Endothelial cell of umbilical vein (primary cell): ENCODE data around the gene DDX39A. TPM values are rescaled to one million over a fixed set of nuclear protein-coding genes. Genes with fewer than 3 reads are reported as not detected.

Source experiments
- BruUV-seq: library from RNA; stranded (reverse); fragments of 400-500 nt; replicated peaks from 2 replicates; lab custom pipeline; 2021; lab: Mats Ljungman, UMichigan
- CTCF ChIA-PET: fragments of 300-600, 350-600 bp; sonication (Branson Sonifier 250); formaldehyde crosslinking; loops from one replicate; lab custom pipeline; 2021; ENCODE audit warnings: antibody characterized with exemption, inconsistent platforms; lab: Charles Lee
- POLR2A ChIA-PET: fragments of 300-600, 350-600 bp; sonication (Branson Sonifier 250); formaldehyde crosslinking; loops from one replicate; lab custom pipeline; 2021; ENCODE audit warnings: antibody characterized with exemption, inconsistent platforms; lab: Charles Lee
- DNase-seq: peaks from one replicate; pipeline ENCODE4 v3.0.0-alpha.2; 2011; ENCODE audit warnings: low read depth, low spot score
- FAIRE-seq: peaks from 2 replicates; lab custom pipeline; 2011; peaks lifted over from hg19 to GRCh38; lab: Jason Lieb, UNC
- H2AFZ ChIP-seq: 2 replicates; pipeline ENCODE4 v1.6.0; 2012; ENCODE audit warnings: low read depth, low read length, control low read depth, inconsistent platforms
- H3K27ac ChIP-seq: 2 replicates; pipeline ENCODE4 v1.5.1; 2011; ENCODE audit warnings: low read depth, mild to moderate bottlenecking, control low read depth, low read length, moderate library complexity; ENCODE audit not compliant: insufficient read depth
- H3K27me3 ChIP-seq, 2 experiments: 2 replicates each; pipeline versions ENCODE4 v1.6.0 to v1.6.1; 2011; ENCODE audit warnings: low read length in 2 of 2, mixed read lengths in 1 of 2; ENCODE audit not compliant: control insufficient read depth in 2 of 2, insufficient read depth in 2 of 2
- H3K36me3 ChIP-seq, 2 experiments: 2 replicates in 1 of 2; 3 replicates in 1 of 2; pipeline ENCODE4 v1.5.1; 2011; ENCODE audit warnings: low read length in 2 of 2, mild to moderate bottlenecking in 1 of 2, moderate library complexity in 1 of 2; ENCODE audit not compliant: control insufficient read depth in 2 of 2, insufficient read depth in 2 of 2; ENCODE audit errors: extremely low read depth in 1 of 2
- H3K4me1 ChIP-seq: 3 replicates; pipeline ENCODE4 v1.5.1; 2011; ENCODE audit warnings: mild to moderate bottlenecking, low read length; ENCODE audit not compliant: control insufficient read depth, insufficient read depth; ENCODE audit errors: extremely low read depth
- H3K4me2 ChIP-seq: 2 replicates; pipeline ENCODE4 v1.6.1; 2011; ENCODE audit warnings: low read length, control low read depth, mixed read lengths; ENCODE audit not compliant: insufficient read depth
- H3K4me3 ChIP-seq, 3 experiments: fragments of 200-600 bp in 1 of 3; sonication (generic), shearing (Covaris generic) in 1 of 3; replicated peaks in 1 of 3; 2 replicates each; pipeline ENCODE4 v1.5.1; 2011 to 2016; ENCODE audit warnings: control low read depth in 3 of 3, low read length in 3 of 3, mild to moderate bottlenecking in 2 of 3, inconsistent platforms in 1 of 3, low read depth in 1 of 3, moderate library complexity in 1 of 3; ENCODE audit not compliant: insufficient read depth in 1 of 3
- H3K79me2 ChIP-seq: 2 replicates; pipeline ENCODE4 v1.6.0; 2012; ENCODE audit warnings: low read length, inconsistent platforms; ENCODE audit not compliant: control insufficient read depth, insufficient read depth
- H3K9ac ChIP-seq: replicated peaks from 2 replicates; pipeline ENCODE3; 2011; ENCODE audit warnings: low read length, control low read depth; ENCODE audit not compliant: insufficient read depth; ENCODE audit errors: extremely low read depth
- H3K9me1 ChIP-seq: replicated peaks from 3 replicates; pipeline ENCODE4 v1.6.0; 2011; ENCODE audit warnings: mild to moderate bottlenecking, low read length; ENCODE audit not compliant: control insufficient read depth, insufficient read depth; ENCODE audit errors: extremely low read depth
- H3K9me3 ChIP-seq: replicated peaks from 2 replicates; pipeline ENCODE4 v1.5.1; 2012; ENCODE audit warnings: low read length, inconsistent platforms; ENCODE audit not compliant: control insufficient read depth, insufficient read depth
- H4K20me1 ChIP-seq: replicated peaks from 2 replicates; pipeline ENCODE3; 2011; ENCODE audit warnings: mild to moderate bottlenecking, low read length; ENCODE audit not compliant: control insufficient read depth, insufficient read depth; ENCODE audit errors: extremely low read depth
- CTCF ChIP-seq, 2 donors: IDR thresholded peaks; 1 replicate in 1 of 2; 2 replicates in 1 of 2; pipeline ENCODE4 v1.5.1; 2011; ENCODE audit warnings: low read length in 2 of 2, mild to moderate bottlenecking in 2 of 2, moderate library complexity in 2 of 2, control low read depth in 1 of 2, inconsistent platforms in 1 of 2, low read depth in 1 of 2; ENCODE audit not compliant: insufficient read depth in 1 of 2; ENCODE audit errors: extremely low read depth in 1 of 2
- EZH2 ChIP-seq: IDR thresholded peaks from 2 replicates; pipeline ENCODE4 v1.6.1; 2012; ENCODE audit warnings: borderline replicate concordance, low read depth, mild to moderate bottlenecking, moderate library complexity, low read length, inconsistent platforms; ENCODE audit not compliant: severe bottlenecking
- FOS ChIP-seq: IDR thresholded peaks from 2 replicates; pipeline ENCODE4 v1.6.1; 2011; ENCODE audit warnings: mild to moderate bottlenecking, low read length, moderate library complexity, borderline replicate concordance; ENCODE audit not compliant: insufficient read depth
- GATA2 ChIP-seq: IDR thresholded peaks from 2 replicates; pipeline ENCODE4 v1.7.0; 2011; ENCODE audit warnings: low read depth, mild to moderate bottlenecking, moderate library complexity, mixed read lengths, low read length; ENCODE audit not compliant: insufficient read length, insufficient read depth
- JUN ChIP-seq: IDR thresholded peaks from 2 replicates; pipeline ENCODE4 v1.6.1; 2011; ENCODE audit warnings: borderline replicate concordance, low read depth; ENCODE audit not compliant: insufficient read length, insufficient read depth
- MYC ChIP-seq: IDR thresholded peaks from one replicate; pipeline ENCODE4 v1.6.1; 2011; ENCODE audit warnings: mild to moderate bottlenecking, low read depth, low read length
- POLR2A ChIP-seq: IDR thresholded peaks from 2 replicates; pipeline ENCODE4 v1.6.1; 2012; ENCODE audit warnings: low read depth, mild to moderate bottlenecking, control low read depth, low read length
- POLR2AphosphoS5 ChIP-seq: IDR thresholded peaks from 2 replicates; pipeline ENCODE4 v1.6.1; 2012; ENCODE audit warnings: low read depth, mild to moderate bottlenecking, control low read depth, low read length, moderate library complexity; ENCODE audit not compliant: insufficient read depth
- dilution Hi-C: fragments of 300-500 bp; cut with MboI; formaldehyde crosslinking; loops from one replicate; pipeline ENCODE4 v1.15.0; 2019; ENCODE audit warnings: low sequenced_read_pairs; ENCODE audit not compliant: extremely low pct_ligation_motif_present
- intact Hi-C: fragments of 100-400 bp; cut with micrococcal nuclease; formaldehyde crosslinking; loops from one replicate; pipeline ENCODE4 v1.10.0; 2022
- polyA plus RNA-seq, 4 experiments: library from polyadenylated mRNA; depleted of rRNA in 3 of 4; stranded (reverse) in 3 of 4; unstranded in 1 of 4; fragments of >200 nt; gene quantifications; 2 replicates each; pipeline versions ENCODE4 v1.2.1 to v1.2.3, GENCODE V29; 2011 to 2012; ENCODE audit warnings: missing spikeins in 1 of 4
- total RNA-seq: library from RNA; stranded (reverse); gene quantifications from 2 replicates; pipeline ENCODE4 v1.2.3, GENCODE V29; 2021
- TF ChIP-seq, protein P1 (sequence below): IDR thresholded peaks from 2 replicates; pipeline ENCODE4 v1.6.1; 2011; ENCODE audit not compliant: insufficient read depth, insufficient read length

The DDX39A gene
- total and polyA plus RNA-seq, 2 donors (not counting 3 experiments of a cell fraction or from before 2014, with no cell fraction given) = 157 to 158 TPM

DNA sequence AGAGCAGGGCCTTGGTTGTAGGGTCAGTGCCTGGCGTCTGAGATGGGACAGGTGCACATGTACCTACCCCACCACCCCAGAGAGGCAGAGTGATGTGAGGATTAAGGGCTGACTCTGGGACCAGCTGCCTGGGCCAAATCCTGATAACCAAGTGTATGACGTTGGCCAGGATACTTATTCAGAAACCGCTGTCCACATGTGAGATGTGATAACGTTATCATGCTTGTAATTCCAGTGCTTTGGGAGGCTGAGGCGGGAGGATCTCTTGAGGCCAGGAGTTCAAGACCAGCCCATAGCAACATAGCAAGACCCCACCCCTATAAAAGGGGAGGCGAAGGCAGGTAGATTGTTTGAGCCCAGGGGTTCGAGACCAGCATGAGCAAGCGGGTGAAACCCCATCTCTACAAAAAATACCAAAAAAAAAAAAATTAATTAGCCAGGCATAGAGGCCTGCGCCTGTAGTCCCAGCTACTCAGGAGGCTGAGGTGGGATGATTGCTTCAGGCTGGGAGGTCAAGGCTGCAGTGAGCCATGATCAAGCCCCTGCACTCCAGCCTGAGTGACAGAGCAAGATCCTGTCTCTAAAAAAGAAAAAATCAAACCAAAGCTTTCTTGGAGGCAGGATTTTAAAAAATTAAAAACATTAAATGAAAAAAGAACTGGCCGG is 27.9 kb downstream of the DDX39A start:
- no peaks in the 10 kb centered on the region for H3K79me2 ChIP-seq
- DNase-seq (no peak), FAIRE-seq (no peak)
- H4K20me1 ChIP-seq = no peaks in the 10 kb centered on the region
- ChIA-PET POLR2A (no interaction called here), CTCF (interaction anchor here (0.7 to 1.2 kb wide), 2 partner anchors 27 to 518 kb away, joined by 3 read pairs; no protein-coding TSS in a partner anchor)
- TF ChIP-seq JUN (no peak), POLR2AphosphoS5 (no peak), POLR2A (no peak), GATA2 (no peak), FOS (no peak), MYC (no peak), CTCF (IDR thresholded peaks at IDR 0.05; ENCODE audit: extremely low read depth in 1 of 2, insufficient read depth in 1 of 2, low read depth in 1 of 2, low read length in 2 of 2) (no peak), EZH2 (no peak)
- TF ChIP-seq, protein P1, sequence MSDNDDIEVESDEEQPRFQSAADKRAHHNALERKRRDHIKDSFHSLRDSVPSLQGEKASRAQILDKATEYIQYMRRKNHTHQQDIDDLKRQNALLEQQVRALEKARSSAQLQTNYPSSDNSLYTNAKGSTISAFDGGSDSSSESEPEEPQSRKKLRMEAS = no peak
- intact Hi-C loops = no loop called here
- H3K4me3 ChIP-seq = no peak overlapping the region
- no TSS peak for BruUV-seq
- H3K27ac ChIP-seq = no peak overlapping the region
- no peaks in the 10 kb centered on the region for H3K27me3 ChIP-seq
- no peaks in the 10 kb centered on the region for H3K36me3 ChIP-seq
- no peaks in the 10 kb centered on the region for H3K9me3 ChIP-seq
- H3K4me2 ChIP-seq = no peak overlapping the region
- no peak overlapping the region for H3K9ac ChIP-seq
- no peak overlapping the region for H2AFZ ChIP-seq
- dilution Hi-C loops = no loop called here
- H3K9me1 ChIP-seq = no peaks in the 10 kb centered on the region
- no peaks in the 10 kb centered on the region for H3K4me1 ChIP-seq
